NAMALWA (cell line): ENCODE data around the gene DDX52.

Experiments
- DNase-seq: peaks from one replicate; pipeline ENCODE4 v3.0.0-alpha.2; 2015; ENCODE audit warnings: low spot score

DDX52 gene

GRCh38 chr17:37576281-37576680 is 67.0 kb downstream of the DDX52 start:
- DNase-seq, result no peak

GRCh38 chr17:37574427-37574826 is 68.8 kb downstream of the DDX52 start:
- no peak for DNase-seq

GRCh38 chr17:37571674-37572073 is 71.6 kb downstream of the DDX52 start:
- DNase-seq, result no peak

- peak; percentile 58 for DNase-seq
These were observed 72.6 kb downstream of the DDX52 start for GRCh38 chr17:37570527-37571093.

GRCh38 chr17:37568350-37569053 is 74.7 kb downstream of the DDX52 start:
- no peak for DNase-seq

GRCh38 chr17:37567538-37567937 is 75.7 kb downstream of the DDX52 start:
- no peak for DNase-seq

- no peak for DNase-seq
These were observed 76.1 kb downstream of the DDX52 start for GRCh38 chr17:37567137-37567536.

GRCh38 chr17:37564252-37564651 is 79.0 kb downstream of the DDX52 start:
- no peak for DNase-seq

- no peak for DNase-seq
These were observed 81.1 kb downstream of the DDX52 start for GRCh38 chr17:37562016-37562745.
